Measurements from ENCODE around the gene TBCB. TPM values are rescaled to one million over a fixed set of nuclear protein-coding genes. Genes with fewer than 3 reads are reported as not detected.

TBCB gene
- total and polyA plus RNA-seq, 9 of the 15 experiments (the other 6 are each of a cell fraction or from before 2014, with no cell fraction given), result 3.5 to 115 (median 58.9) TPM

- Histone ChIP-seq H3K4me3 (no peak overlapping the region), H3K27ac (ENCODE audit: extremely low read depth, low read depth, low read length) (no peak overlapping the region), H2AFZ (ENCODE audit: low read depth, low read length) (no peak overlapping the region), H3K9me1 (ENCODE audit: control insufficient read depth, insufficient read depth, low read length) (no peaks in the 10 kb centered on the region), H4K20me1 (replicated peaks; ENCODE audit: control insufficient read depth, insufficient read depth, low read length) (no peaks in the 10 kb centered on the region), H3K27me3 (ENCODE audit: control insufficient read depth in 2 of 2, insufficient read depth in 2 of 2, low read length in 2 of 2) (no peaks in the 10 kb centered on the region), H3K9me3 (replicated peaks; ENCODE audit: control insufficient read depth, insufficient read depth, low read depth, low read length) (no peaks in the 10 kb centered on the region), H3K36me3 (ENCODE audit: control insufficient read depth, insufficient read depth, low read length) (no peaks in the 10 kb centered on the region), H3K9ac (ENCODE audit: insufficient read depth in 1 of 2, low read depth in 2 of 2, low read length in 2 of 2) (no peak overlapping the region; a peak in 1 of 4 replicates), H3K4me2 (ENCODE audit: insufficient read depth, low read length) (no peak overlapping the region), H3K79me2 (ENCODE audit: control insufficient read depth, insufficient read depth, low read length) (no peaks in the 10 kb centered on the region), H3K4me1 (replicated peaks in 1 of 2; ENCODE audit: control insufficient read depth in 2 of 2, insufficient read depth in 2 of 2, low read length in 2 of 2) (no peaks in the 10 kb centered on the region; a peak in 2 of 5 replicates)
- BruUV-seq (replicated peaks), result no TSS peak
- ChIA-PET CTCF (ENCODE audit: low intra/inter-chr PET ratio) (interaction anchor here (0.6 to 4.6 kb wide), 2 partner anchors 42 to 566 kb away, joined by 3 to 49 read pairs; no protein-coding TSS in a partner anchor), POLR2A (interaction anchor here (0.7 kb wide), 2 partner anchors 365 to 421 kb away, joined by 3 read pairs; partner anchors contain the start of gene LIN37)
- intact Hi-C loops (cut with micrococcal nuclease) (no loop called here), in situ Hi-C loops (cut with MboI) (no loop called here)
- TF ChIP-seq MLLT1 (IDR thresholded peaks at IDR 0.05) (no peak), CREBBP (IDR thresholded peaks at IDR 0.05; ENCODE audit: low read depth, low read length) (no peak), BCL6 (CRISPR knock-in tag; IDR thresholded peaks at IDR 0.05) (no peak), ZNF282 (CRISPR knock-in tag; IDR thresholded peaks at IDR 0.05) (no peak), STAT6 (CRISPR knock-in tag; IDR thresholded peaks at IDR 0.05) (no peak), SNIP1 (IDR thresholded peaks at IDR 0.05; ENCODE audit: low read depth) (no peak), ZNF586 (CRISPR knock-in tag; conservative IDR thresholded peaks at IDR 0.05) (no peak), DIDO1 (tag; IDR thresholded peaks at IDR 0.05; ENCODE audit: low read depth) (no peak), ARID4B (CRISPR knock-in tag; IDR thresholded peaks at IDR 0.05) (no peak)
- no peak for ATAC-seq
- FAIRE-seq, result no peak
- 56% methylated on average over 9 of the region's 9 CpGs for WGBS (ENCODE audit: insufficient coverage, low coverage, missing lambda C conversion rate)
- no peak for DNase-seq (ENCODE audit: extremely low read depth in 1 of 4, low spot score in 3 of 4)
Observed at GRCh38 chr19:36169084-36169760, 54.0 kb downstream of the TBCB start.

Measured in K562 (cell line).